Measurements from ENCODE around the gene STK32A.

The STK32A gene

GRCh38 chr5:147426640-147427327 is 192.0 kb downstream of the STK32A start:
- DNase-seq (ENCODE audit: low spot score) = no peak

- peak; percentile 15 for DNase-seq (ENCODE audit: low spot score)
Observed at GRCh38 chr5:147427521-147428401, 192.9 kb downstream of the STK32A start.

GRCh38 chr5:147430628-147431027 is 195.8 kb downstream of the STK32A start:
- no peak for DNase-seq (ENCODE audit: low spot score)

GRCh38 chr5:147431586-147431985 is 196.8 kb downstream of the STK32A start:
- DNase-seq (ENCODE audit: low spot score) = no peak

- no peak for DNase-seq (ENCODE audit: low spot score)
Observed at GRCh38 chr5:147432323-147432722, 197.5 kb downstream of the STK32A start.

- DNase-seq (ENCODE audit: low spot score) = no peak
Observed at GRCh38 chr5:147434049-147434448, 199.2 kb downstream of the STK32A start.

GRCh38 chr5:147436596-147436995 is 201.8 kb downstream of the STK32A start:
- no peak for DNase-seq (ENCODE audit: low spot score)

GRCh38 chr5:147437161-147437596 is 202.4 kb downstream of the STK32A start:
- DNase-seq (ENCODE audit: low spot score) = no peak
